Activated naive CD4-positive, alpha-beta T cell treated with anti-CD3 and anti-CD28 coated beads for 36 hours (primary cell): ENCODE results near the gene SIVA1. TPM values are rescaled to one million over a fixed set of nuclear protein-coding genes. Genes with fewer than 3 reads are reported as not detected.

Experiments
- CTCF ChIA-PET: fragments of 350-600 bp; sonication (Branson Sonifier 250); formaldehyde crosslinking; loops from one replicate; lab custom pipeline; 2021; ENCODE audit warnings: antibody characterized with exemption; lab: Charles Lee
- DNase-seq: peaks from one replicate; pipeline ENCODE4 v3.0.0-alpha.2; 2020
- H3K27ac Mint-ChIP-seq: one replicate; pipeline ENCODE4 v1.8.0; 2021; ENCODE audit warnings: mild to moderate bottlenecking, mixed read lengths
- H3K27me3 Mint-ChIP-seq: one replicate; pipeline ENCODE4 v1.8.0; 2021; ENCODE audit warnings: low read depth, mixed read lengths
- H3K36me3 Mint-ChIP-seq: one replicate; pipeline ENCODE4 v1.8.0; 2021; ENCODE audit warnings: low read depth, mixed read lengths
- H3K4me1 Mint-ChIP-seq: one replicate; pipeline ENCODE4 v1.8.0; 2021; ENCODE audit warnings: low read depth, mixed read lengths
- H3K4me3 Mint-ChIP-seq: one replicate; pipeline ENCODE4 v1.8.0; 2021; ENCODE audit warnings: mild to moderate bottlenecking, moderate library complexity, mixed read lengths
- H3K9me3 Mint-ChIP-seq: one replicate; pipeline ENCODE4 v1.8.0; 2021; ENCODE audit warnings: mixed read lengths
- intact Hi-C: fragments of 100-400 bp; cut with micrococcal nuclease; formaldehyde crosslinking; loops from one replicate; pipeline ENCODE4 v1.15.1; 2023
- total RNA-seq, 2 experiments: library from RNA; stranded (reverse); gene quantifications; one replicate each; pipeline ENCODE4 v1.2.3, GENCODE V29; 2021

Gene SIVA1
- total RNA-seq, 2 experiments from 2014 or later = 86.1 to 92.7 TPM

DNA sequence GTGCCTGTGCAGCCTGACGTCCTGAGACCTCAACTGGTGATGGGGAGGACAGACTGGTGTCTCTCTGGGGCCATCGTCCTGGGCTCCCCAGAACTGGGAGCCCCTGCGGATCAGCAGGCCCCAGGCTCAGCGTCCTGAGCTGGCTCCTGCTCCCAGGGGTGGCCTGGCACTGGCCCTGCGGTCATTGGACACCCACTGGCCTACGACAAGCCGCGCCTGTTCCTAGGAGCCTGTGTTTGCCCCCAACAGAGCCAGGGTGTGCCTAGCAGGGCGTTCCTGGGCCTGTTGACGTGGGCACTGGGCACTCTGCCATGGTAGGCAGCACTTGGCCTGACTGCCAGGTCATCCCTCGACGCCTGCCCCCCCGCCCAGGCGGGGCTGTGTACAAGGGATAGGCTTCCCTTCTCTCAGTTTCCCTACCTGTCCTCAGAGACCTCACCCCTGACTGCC, 20.6 kb upstream of the SIVA1 start:
- DNase-seq = no peak
- no peaks in the 10 kb centered on the region for H3K4me1 Mint-ChIP-seq
- CTCF ChIA-PET = interaction anchor here (1.0 kb wide), 1 partner anchor 32 kb away, joined by 3 read pairs; no protein-coding TSS in a partner anchor
- intact Hi-C loops = no loop called here
- H3K27me3 Mint-ChIP-seq = no peaks in the 10 kb centered on the region
- no peaks in the 10 kb centered on the region for H3K9me3 Mint-ChIP-seq
- no peaks in the 10 kb centered on the region for H3K36me3 Mint-ChIP-seq
- no peak overlapping the region for H3K4me3 Mint-ChIP-seq
- no peak overlapping the region for H3K27ac Mint-ChIP-seq

DNA sequence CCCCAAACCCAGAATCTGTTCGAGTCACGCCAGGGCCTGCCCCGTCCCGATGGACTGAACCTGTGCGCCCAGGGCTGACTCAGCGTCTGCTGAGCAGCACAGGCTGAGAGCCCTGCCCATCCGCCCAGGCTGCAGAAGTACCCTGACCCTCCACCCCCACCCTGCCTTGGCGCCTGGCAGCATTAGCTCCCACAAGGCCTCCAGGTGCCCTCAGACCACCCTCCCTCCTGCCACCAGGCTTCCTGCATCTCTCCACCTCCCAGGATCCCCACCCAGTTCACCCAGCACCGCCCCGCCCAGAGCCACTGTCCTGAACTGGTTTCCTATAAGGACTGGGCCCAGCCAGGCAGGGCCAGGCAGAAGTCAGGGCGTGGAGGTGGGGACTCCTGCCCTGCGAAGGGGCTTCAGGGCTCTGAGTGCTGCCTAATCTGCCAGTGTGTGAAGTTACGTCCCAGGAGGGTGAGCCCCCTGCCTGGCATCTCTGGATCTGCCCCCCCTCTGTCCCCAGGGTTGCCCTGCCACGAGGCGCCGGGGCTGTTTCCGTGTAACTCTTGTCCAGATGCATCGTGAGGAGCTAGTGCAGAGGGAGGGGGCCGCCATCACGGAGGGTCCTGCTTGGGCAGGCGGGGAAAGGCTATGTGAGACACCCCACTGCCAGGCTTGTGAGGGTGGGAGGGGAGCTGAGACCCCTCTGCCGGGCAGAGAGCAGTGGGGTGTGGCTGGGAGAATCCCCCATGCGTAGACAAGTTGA, 19.8 kb upstream of the SIVA1 start:
- CTCF ChIA-PET = interaction anchor here (1.0 to 1.5 kb wide), 2 partner anchors 31 to 35 kb away, joined by 3 to 4 read pairs; no protein-coding TSS in a partner anchor
- H3K27ac Mint-ChIP-seq = no peak overlapping the region
- no peaks in the 10 kb centered on the region for H3K9me3 Mint-ChIP-seq
- intact Hi-C loops = no loop called here
- no peaks in the 10 kb centered on the region for H3K36me3 Mint-ChIP-seq
- no peak overlapping the region for H3K4me3 Mint-ChIP-seq
- no peak for DNase-seq
- H3K4me1 Mint-ChIP-seq = no peaks in the 10 kb centered on the region
- no peaks in the 10 kb centered on the region for H3K27me3 Mint-ChIP-seq

DNA sequence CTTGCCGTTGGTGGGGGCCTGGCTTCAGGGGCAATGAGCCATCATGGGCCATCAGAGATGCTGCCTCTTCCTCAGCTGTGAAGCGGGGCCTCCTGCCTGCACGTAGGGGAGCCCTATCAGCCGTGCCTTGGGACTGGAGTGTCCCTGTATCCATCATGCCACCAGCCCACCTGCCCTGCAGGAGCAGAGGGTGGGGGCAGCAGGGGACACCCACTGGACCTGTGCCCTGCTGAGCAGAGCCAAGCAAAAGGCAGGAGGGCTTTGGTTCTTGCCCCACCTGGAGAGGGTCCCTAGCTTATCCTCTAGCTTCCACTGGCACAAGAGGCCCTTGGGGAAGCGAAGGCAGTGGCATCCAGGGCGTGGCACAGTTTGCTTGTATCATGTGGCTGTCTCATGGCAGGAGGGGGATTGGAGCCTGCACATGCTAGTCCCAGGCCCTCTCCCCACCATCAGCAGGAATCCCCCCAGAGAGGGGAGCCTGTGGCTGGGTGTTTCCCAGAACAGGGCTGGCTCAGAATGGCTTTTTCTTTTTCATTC, 18.8 kb upstream of the SIVA1 start:
- no peaks in the 10 kb centered on the region for H3K9me3 Mint-ChIP-seq
- no peaks in the 10 kb centered on the region for H3K27me3 Mint-ChIP-seq
- intact Hi-C loops = no loop called here
- H3K4me3 Mint-ChIP-seq = no peak overlapping the region
- CTCF ChIA-PET = interaction anchor here (1.5 kb wide), 1 partner anchor 34 kb away, joined by 4 read pairs; no protein-coding TSS in a partner anchor
- no peak for DNase-seq
- no peaks in the 10 kb centered on the region for H3K4me1 Mint-ChIP-seq
- no peak overlapping the region for H3K27ac Mint-ChIP-seq
- no peaks in the 10 kb centered on the region for H3K36me3 Mint-ChIP-seq

DNA sequence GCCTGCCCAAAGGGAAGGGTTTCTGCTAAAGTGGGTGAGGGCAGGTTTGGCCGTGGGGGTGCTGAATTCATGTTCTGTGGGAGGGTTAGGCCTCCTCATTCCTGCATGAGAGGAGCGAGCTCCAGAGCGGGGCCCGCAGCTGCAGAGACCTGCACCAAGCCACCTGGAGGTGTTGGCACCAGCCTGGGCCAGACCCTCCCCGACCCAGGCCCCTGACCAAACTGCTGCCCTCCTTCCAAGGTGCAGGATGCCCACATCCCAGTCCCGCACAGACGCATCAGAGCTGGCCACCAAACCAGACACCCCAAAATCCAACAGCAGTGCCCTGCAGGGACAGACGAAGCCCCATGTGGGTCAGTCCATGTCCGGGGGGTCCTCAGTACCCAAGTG, 18.4 kb upstream of the SIVA1 start:
- no peaks in the 10 kb centered on the region for H3K4me1 Mint-ChIP-seq
- no peaks in the 10 kb centered on the region for H3K36me3 Mint-ChIP-seq
- DNase-seq = no peak
- CTCF ChIA-PET = interaction anchor here (1.5 kb wide), 1 partner anchor 34 kb away, joined by 4 read pairs; no protein-coding TSS in a partner anchor
- no peaks in the 10 kb centered on the region for H3K9me3 Mint-ChIP-seq
- intact Hi-C loops = no loop called here
- H3K4me3 Mint-ChIP-seq = no peak overlapping the region
- no peaks in the 10 kb centered on the region for H3K27me3 Mint-ChIP-seq
- no peak overlapping the region for H3K27ac Mint-ChIP-seq

DNA sequence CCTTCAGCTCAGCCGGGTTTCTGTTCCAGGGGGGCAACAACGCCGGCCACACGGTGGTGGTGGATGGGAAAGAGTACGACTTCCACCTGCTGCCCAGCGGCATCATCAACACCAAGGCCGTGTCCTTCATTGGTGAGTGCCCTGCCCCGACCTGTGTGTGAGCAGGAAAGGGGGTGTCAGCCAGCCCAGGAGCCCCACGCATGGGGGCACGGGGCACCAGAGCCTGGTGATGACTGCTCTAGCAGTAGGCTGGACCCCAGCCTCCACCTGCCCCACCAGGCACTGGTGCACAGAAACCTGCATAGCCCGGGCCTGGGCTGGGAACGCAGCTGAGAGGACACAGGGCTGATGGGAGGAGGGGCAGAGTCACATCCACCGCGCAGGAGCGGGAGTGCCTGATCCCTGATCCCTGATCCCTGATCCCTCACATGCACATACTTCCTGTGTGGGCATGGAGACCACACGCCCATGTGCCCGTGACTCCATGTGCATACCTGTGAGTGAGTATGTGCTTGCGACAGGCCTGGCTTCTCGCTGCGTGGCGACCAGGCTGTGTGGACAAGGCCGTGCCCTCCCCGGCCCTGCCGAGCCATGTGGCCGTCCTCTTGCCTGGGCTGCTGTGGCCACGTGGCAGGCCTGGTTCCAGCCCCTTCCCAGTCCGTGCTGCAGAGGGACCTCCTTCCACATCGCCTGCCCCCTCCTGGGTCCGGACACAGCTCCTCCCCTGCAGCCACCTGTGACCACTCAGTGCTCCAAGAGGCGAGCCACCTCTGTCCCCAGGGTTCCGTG, 17.8 kb upstream of the SIVA1 start:
- Mint-ChIP-seq H3K9me3 (no peaks in the 10 kb centered on the region), H3K27me3 (no peaks in the 10 kb centered on the region), H3K4me1 (no peaks in the 10 kb centered on the region), H3K27ac (no peak overlapping the region), H3K4me3 (no peak overlapping the region), H3K36me3 (no peaks in the 10 kb centered on the region)
- intact Hi-C loops = no loop called here
- DNase-seq = no peak
- CTCF ChIA-PET = no interaction called here

DNA sequence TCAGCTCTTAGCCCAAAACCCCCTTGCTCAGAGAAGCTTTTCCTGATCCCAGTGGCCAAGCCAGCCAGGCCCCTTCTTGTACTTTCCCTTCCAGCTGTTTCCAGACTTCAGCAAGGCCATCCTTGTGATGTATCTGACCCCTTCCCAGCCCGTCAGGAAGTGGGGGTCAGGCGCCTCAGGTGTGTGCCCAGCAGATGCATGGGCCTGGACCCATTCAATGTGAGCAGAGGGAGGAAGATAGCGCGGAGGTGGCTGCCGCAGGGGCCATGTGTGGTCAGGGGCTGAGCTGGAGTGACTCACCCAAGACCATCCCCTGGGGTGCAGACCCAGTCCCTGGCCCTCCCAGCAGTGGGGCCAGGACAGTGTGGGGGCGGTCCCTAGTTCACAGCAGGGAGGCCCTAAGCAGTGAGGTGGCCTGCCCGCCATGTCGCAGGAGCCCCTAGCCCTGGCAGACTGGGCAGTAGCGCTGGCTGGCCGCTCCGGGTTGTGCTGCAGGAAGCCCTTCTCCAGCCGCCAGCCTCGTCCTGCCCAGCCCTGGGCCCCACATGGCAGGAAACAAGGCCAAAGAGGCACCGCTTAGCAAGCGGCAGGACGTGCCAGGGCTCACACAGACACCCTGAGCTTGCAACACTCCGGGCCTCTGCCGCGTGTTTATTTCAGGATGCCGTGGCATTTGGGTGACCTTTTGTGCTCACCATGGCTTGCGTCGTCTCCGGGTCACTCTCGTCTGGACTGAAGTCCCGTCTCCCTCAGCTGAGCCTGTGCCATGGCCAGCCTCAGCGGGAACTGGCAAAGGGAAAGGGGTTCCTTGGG, 16.9 kb upstream of the SIVA1 start:
- intact Hi-C loops = no loop called here
- Mint-ChIP-seq H3K4me1 (no peaks in the 10 kb centered on the region), H3K4me3 (no peak overlapping the region), H3K27me3 (no peaks in the 10 kb centered on the region), H3K9me3 (no peaks in the 10 kb centered on the region), H3K36me3 (no peaks in the 10 kb centered on the region), H3K27ac (no peak overlapping the region)
- CTCF ChIA-PET = no interaction called here
- no peak for DNase-seq

DNA sequence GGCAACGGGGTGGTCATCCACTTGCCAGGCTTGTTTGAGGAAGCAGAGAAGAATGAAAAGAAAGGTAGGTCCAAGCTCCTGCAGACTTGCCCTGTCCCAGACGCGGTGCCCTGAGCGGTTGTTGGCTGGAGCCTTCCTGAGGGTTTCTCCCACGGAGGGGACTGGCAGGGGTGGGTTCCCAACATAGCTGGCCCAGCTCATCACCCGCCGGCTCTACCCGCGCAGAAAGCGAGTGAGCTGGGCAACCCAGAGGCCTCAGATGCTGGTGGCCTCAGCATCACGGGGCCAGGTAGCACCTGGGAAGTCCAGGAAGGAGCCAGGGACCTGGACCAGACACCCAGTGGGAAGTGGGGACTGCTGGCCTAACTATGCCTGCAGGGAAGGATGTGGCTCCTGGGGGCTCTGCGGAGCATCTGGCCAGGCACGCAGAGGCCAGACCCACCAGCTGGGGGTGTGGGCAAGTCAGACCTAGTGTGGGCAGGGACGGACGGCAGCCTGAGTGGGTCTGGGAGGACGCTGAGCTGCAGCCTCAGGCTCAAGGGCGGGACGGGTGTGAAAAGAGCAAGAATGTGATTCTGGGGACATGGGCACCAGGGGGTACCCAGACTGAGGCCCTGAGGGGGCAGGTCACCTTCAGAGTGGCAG, 14.4 kb upstream of the SIVA1 start:
- CTCF ChIA-PET = no interaction called here
- Mint-ChIP-seq H3K36me3 (no peaks in the 10 kb centered on the region), H3K4me1 (no peaks in the 10 kb centered on the region), H3K9me3 (no peaks in the 10 kb centered on the region), H3K4me3 (no peak overlapping the region), H3K27ac (no peak overlapping the region), H3K27me3 (no peaks in the 10 kb centered on the region)
- intact Hi-C loops = no loop called here
- DNase-seq = no peak

DNA sequence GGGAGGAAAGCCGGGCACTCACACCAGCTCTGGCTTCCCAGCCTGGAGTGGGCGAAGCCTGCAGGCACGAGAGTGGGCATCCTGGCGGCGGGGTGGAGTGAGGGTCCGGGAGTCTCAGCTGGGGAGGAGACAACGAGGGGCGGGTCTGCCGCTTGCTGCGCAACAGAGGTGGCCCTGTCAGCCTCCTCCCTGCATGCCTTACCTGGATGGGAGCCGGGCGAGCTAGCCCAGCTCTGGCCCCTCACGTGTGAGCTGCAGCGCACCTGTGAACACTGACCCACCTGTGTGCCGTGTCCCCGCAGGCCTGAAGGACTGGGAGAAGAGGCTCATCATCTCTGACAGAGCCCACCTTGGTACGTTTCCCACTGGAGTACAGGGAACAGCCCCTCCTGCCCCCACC, 13.9 kb upstream of the SIVA1 start:
- DNase-seq = no peak
- H3K27me3 Mint-ChIP-seq = no peaks in the 10 kb centered on the region
- H3K4me3 Mint-ChIP-seq = no peak overlapping the region
- no peaks in the 10 kb centered on the region for H3K36me3 Mint-ChIP-seq
- no peaks in the 10 kb centered on the region for H3K9me3 Mint-ChIP-seq
- intact Hi-C loops = no loop called here
- H3K4me1 Mint-ChIP-seq = no peaks in the 10 kb centered on the region
- CTCF ChIA-PET = no interaction called here
- H3K27ac Mint-ChIP-seq = no peak overlapping the region

DNA sequence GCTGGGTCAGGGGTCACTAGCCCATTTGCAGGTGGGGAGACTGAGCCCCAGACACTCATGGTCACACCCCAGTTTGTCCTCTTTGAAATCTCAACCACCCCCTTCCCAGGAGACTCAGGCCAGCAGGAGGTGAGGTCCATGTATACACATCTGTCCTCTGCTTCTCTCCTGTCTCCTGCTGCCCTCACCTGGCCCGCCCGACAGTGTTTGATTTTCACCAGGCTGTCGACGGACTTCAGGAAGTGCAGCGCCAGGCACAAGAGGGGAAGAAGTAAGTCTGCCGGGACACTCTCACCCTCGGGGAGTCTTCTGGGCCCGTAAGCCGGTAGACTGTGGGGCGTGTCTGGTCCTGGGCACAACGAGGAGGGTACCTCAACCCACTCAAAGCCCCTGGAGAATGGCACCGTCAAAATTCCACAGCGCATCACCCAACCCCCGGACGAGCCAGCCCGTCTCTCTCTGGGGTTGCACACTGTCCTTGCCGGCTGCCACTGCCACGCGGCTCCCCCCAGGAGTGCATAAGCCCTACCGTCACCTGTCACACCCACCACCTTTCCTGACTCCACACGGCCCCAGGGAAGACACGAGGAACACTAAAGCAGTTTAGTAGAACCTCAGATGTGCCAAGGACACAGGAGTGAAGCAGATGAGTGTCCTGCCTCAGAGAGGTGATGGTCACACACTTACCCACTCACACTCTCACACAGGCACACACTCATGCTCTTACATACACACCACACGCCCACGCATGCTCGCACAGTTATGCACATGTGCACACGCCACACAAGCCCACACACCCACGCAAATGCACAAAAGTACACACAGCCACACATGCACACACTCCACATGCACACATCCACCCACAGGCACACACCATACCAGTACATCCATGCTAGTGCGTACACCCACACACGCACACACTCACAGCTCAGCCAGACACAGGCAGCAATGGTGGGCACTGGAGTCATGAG, 13.1 kb upstream of the SIVA1 start:
- Mint-ChIP-seq H3K27me3 (no peaks in the 10 kb centered on the region), H3K36me3 (no peaks in the 10 kb centered on the region), H3K4me3 (no peak overlapping the region), H3K9me3 (no peaks in the 10 kb centered on the region), H3K27ac (no peak overlapping the region), H3K4me1 (no peaks in the 10 kb centered on the region)
- DNase-seq = no peak
- CTCF ChIA-PET = no interaction called here
- intact Hi-C loops = no loop called here

DNA sequence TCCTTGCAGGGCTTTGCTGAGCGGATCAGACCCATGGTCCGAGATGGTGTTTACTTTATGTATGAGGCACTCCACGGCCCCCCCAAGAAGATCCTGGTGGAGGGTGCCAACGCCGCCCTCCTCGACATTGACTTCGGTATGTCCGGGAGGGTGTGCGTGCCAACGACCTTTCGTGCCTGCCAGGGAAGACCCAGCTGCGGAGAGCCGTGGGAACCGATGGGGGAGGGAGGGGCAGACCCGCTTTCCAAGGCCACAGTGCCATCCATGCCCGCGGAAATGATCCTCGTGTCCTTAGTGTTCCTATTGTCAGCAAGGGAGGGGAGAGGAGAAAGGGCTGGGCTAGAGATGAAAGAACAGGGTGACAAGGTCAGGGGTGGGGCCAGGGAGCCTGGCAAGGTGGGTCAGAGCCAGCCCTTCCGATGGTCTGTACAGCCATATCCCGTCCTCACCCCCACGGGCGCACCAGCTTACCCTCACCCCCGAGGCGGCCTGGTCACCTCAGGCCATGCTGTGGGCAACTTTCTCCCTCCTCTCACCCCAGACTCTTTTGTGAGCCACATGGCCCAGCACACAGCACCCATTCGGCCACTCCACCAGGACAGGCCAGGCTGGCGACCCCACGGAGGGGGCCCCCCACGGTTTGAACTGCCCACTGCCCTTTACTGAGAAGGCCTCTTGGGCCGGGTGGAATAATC, 11.7 kb upstream of the SIVA1 start:
- no peak for DNase-seq
- no peak overlapping the region for H3K4me3 Mint-ChIP-seq
- H3K9me3 Mint-ChIP-seq = no peaks in the 10 kb centered on the region
- no peak overlapping the region for H3K27ac Mint-ChIP-seq
- no peaks in the 10 kb centered on the region for H3K27me3 Mint-ChIP-seq
- intact Hi-C loops = no loop called here
- no peaks in the 10 kb centered on the region for H3K4me1 Mint-ChIP-seq
- CTCF ChIA-PET = no interaction called here
- H3K36me3 Mint-ChIP-seq = no peaks in the 10 kb centered on the region
